SK-N-SH (cell line): ENCODE results near the gene HID1. TPM values are rescaled to one million over a fixed set of nuclear protein-coding genes. Genes with fewer than 3 reads are reported as not detected.
"Not testable (repeated sequence)": the region's sequence is repeated elsewhere in the genome, so short reads cannot be mapped to it uniquely, and the experiment has no call there.

Source experiments
- CTCF ChIA-PET: fragments of 300-600, 350-600 bp; formaldehyde crosslinking; extraction: SDS; loops from one replicate; lab custom pipeline; 2021; lab: Yijun Ruan, JAX
- POLR2A ChIA-PET: fragments of 350-600 bp; sonication (Branson Sonifier 250); formaldehyde crosslinking; extraction: SDS; loops from one replicate; lab custom pipeline; 2020; ENCODE audit warnings: antibody characterized with exemption, inconsistent platforms; lab: Yijun Ruan, JAX
- DNase-seq: peaks from one replicate; pipeline ENCODE4 v3.0.0; 2012
- H2AFZ ChIP-seq: fragments of 200-600 bp; sonication (generic); 2 replicates; pipeline ENCODE4 v1.8.1; 2016; ENCODE audit warnings: antibody characterized with exemption, mild to moderate bottlenecking, low read depth
- H3F3A ChIP-seq: fragments of 200-600 bp; sonication (generic); replicated peaks from 2 replicates; pipeline ENCODE3; 2016; ENCODE audit warnings: antibody characterized with exemption, mild to moderate bottlenecking; ENCODE audit not compliant: insufficient read depth
- H3K27ac ChIP-seq, 2 experiments: fragments of 200-500 bp in 1 of 2; fragments of 200-600 bp in 1 of 2; sonication (Bioruptor generic) in 1 of 2; sonication (generic), shearing (Covaris generic) in 1 of 2; 2 replicates each; pipeline versions ENCODE4 v1.5.1 to v1.6.1; 2014 to 2016; ENCODE audit warnings: low read depth in 2 of 2, inconsistent platforms in 1 of 2, low read length in 1 of 2, mild to moderate bottlenecking in 1 of 2, mixed read lengths in 1 of 2
- H3K27me3 ChIP-seq: fragments of 200-600 bp; sonication (generic), shearing (Covaris generic); 2 replicates; pipeline ENCODE4 v1.6.1; 2016; ENCODE audit warnings: mixed run types; ENCODE audit not compliant: insufficient read depth
- H3K36me3 ChIP-seq, 2 experiments: fragments of 200-500 bp in 1 of 2; fragments of 200-600 bp in 1 of 2; sonication (Bioruptor generic) in 1 of 2; sonication (generic) in 1 of 2; replicated peaks in 1 of 2; 2 replicates each; pipeline versions ENCODE3 to v1.5.1; 2014 to 2016; ENCODE audit warnings: low read length in 1 of 2, mild to moderate bottlenecking in 1 of 2; ENCODE audit not compliant: insufficient read depth in 2 of 2, control insufficient read depth in 1 of 2
- H3K4me1 ChIP-seq, 2 experiments: fragments of 200-500 bp in 1 of 2; fragments of 200-600 bp in 1 of 2; sonication (Bioruptor generic) in 1 of 2; sonication (generic), shearing (Covaris generic) in 1 of 2; 2 replicates each; pipeline versions ENCODE4 v1.5.1 to v1.6.1; 2014 to 2016; ENCODE audit warnings: low read depth in 1 of 2, low read length in 1 of 2, mixed run types in 1 of 2; ENCODE audit not compliant: insufficient read depth in 2 of 2, control insufficient read depth in 1 of 2
- H3K4me2 ChIP-seq: fragments of 200-600 bp; sonication (generic), shearing (Covaris generic); 2 replicates; pipeline ENCODE4 v1.6.1; 2017; ENCODE audit warnings: mixed run types
- H3K4me3 ChIP-seq, 2 experiments: fragments of 200-500 bp in 1 of 2; fragments of 200-600 bp in 1 of 2; sonication (Bioruptor generic) in 1 of 2; sonication (generic), shearing (Covaris generic) in 1 of 2; 2 replicates each; pipeline versions ENCODE4 v1.5.1 to v1.8.1; 2014 to 2016; ENCODE audit warnings: low read depth in 2 of 2, inconsistent platforms in 1 of 2, low read length in 1 of 2, mild to moderate bottlenecking in 1 of 2, mixed read lengths in 1 of 2, moderate library complexity in 1 of 2
- H3K79me2 ChIP-seq: fragments of 200-600 bp; sonication (generic); 2 replicates; pipeline ENCODE4 v1.8.1; 2017; ENCODE audit warnings: mild to moderate bottlenecking; ENCODE audit not compliant: insufficient read depth
- H3K9ac ChIP-seq: fragments of 200-600 bp; sonication (generic); 2 replicates; pipeline ENCODE4 v1.6.1; 2017; ENCODE audit warnings: mixed run types
- H3K9me2 ChIP-seq: fragments of 200-600 bp; sonication (generic); 2 replicates; pipeline ENCODE4 v1.6.1; 2017; ENCODE audit warnings: mixed run types
- H3K9me3 ChIP-seq: fragments of 200-600 bp; sonication (generic); 2 replicates; pipeline ENCODE4 v1.6.1; 2017; ENCODE audit warnings: mixed run types, mild to moderate bottlenecking, moderate library complexity
- H4K20me1 ChIP-seq: fragments of 200-600 bp; sonication (generic); 2 replicates; pipeline ENCODE4 v1.6.1; 2017; ENCODE audit warnings: mild to moderate bottlenecking, mixed run types; ENCODE audit not compliant: insufficient read depth
- CHD2 ChIP-seq: fragments of 150-350 bp; IDR thresholded peaks from 2 replicates; pipeline ENCODE4 v1.6.1; 2018; ENCODE audit warnings: low read length; ENCODE audit not compliant: partially characterized antibody
- ELF1 ChIP-seq: IDR thresholded peaks from 2 replicates; pipeline ENCODE4 v1.4.0; 2012
- FOXJ3 ChIP-seq: sonication (generic); formaldehyde crosslinking; IDR thresholded peaks from 2 replicates; pipeline ENCODE4 v1.5.1; 2020; ENCODE audit warnings: mild to moderate bottlenecking, missing genetic modification reagents
- FOXM1 ChIP-seq: IDR thresholded peaks from 2 replicates; pipeline ENCODE4 v1.4.0; 2012; ENCODE audit warnings: low read depth, mild to moderate bottlenecking
- GATA2 ChIP-seq: sonication (generic); formaldehyde crosslinking; IDR thresholded peaks from 2 replicates; pipeline ENCODE4 v1.5.0; 2020; ENCODE audit warnings: mild to moderate bottlenecking, missing genetic modification reagents
- NFIC ChIP-seq: IDR thresholded peaks from 2 replicates; pipeline ENCODE4 v1.4.0; 2012; ENCODE audit warnings: borderline replicate concordance
- TAF1 ChIP-seq: IDR thresholded peaks from 2 replicates; pipeline ENCODE4 v1.6.1; 2012; ENCODE audit warnings: low read depth, mild to moderate bottlenecking, low read length, moderate library complexity, borderline replicate concordance
- USF2 ChIP-seq: fragments of 150-350 bp; IDR thresholded peaks from 2 replicates; pipeline ENCODE4 v1.6.1; 2017; ENCODE audit warnings: antibody characterized with exemption, low read length, low read depth, borderline replicate concordance
- WGBS: methylation state at CpG from one replicate; pipeline ENCODE4 v1.1.6; 2017; ENCODE audit warnings: low lambda C conversion rate; 5-methylcytosine and 5-hydroxymethylcytosine counted together
- polyA plus RNA-seq, 3 experiments: library from polyadenylated mRNA; depleted of rRNA; stranded (reverse); fragments of >200 nt; gene quantifications; 2 replicates each; pipeline ENCODE4 v1.2.3, GENCODE V29; 2012

Gene HID1
- polyA plus RNA-seq, 1 of the 3 experiments (the other 2 are of a cell fraction) = 2.5 TPM

GRCh38 chr17:74916136-74916850 is 56.3 kb downstream of the HID1 start:
- no peaks in the 10 kb centered on the region for H3F3A ChIP-seq
- H3K9ac ChIP-seq = no peak overlapping the region
- H4K20me1 ChIP-seq = no peaks in the 10 kb centered on the region
- WGBS = 73% methylated on average over 9 of the region's 13 CpGs
- H2AFZ ChIP-seq = no peak overlapping the region
- ChIA-PET CTCF (interaction anchor here (0.6 to 1.6 kb wide), 3 partner anchors 42 to 1799 kb away, joined by 3 to 6 read pairs (median 3); no protein-coding TSS in a partner anchor), POLR2A (no interaction called here)
- no peak overlapping the region for H3K27ac ChIP-seq
- H3K9me2 ChIP-seq = no peaks in the 10 kb centered on the region
- no peaks in the 10 kb centered on the region for H3K9me3 ChIP-seq
- no peak overlapping the region for H3K4me2 ChIP-seq
- H3K4me1 ChIP-seq = no peaks in the 10 kb centered on the region
- TF ChIP-seq USF2 (no peak), FOXJ3 (no peak), ELF1 (no peak), GATA2 (CRISPR knock-in tag) (no peak), NFIC (no peak), CHD2 (no peak), TAF1 (no peak), FOXM1 (no peak)
- DNase-seq = peak; percentile 63
- H3K4me3 ChIP-seq = no peak overlapping the region
- no peaks in the 10 kb centered on the region for H3K36me3 ChIP-seq
- no peaks in the 10 kb centered on the region; the same call in 1 of the 2 replicates for H3K27me3 ChIP-seq
- H3K79me2 ChIP-seq = no peaks in the 10 kb centered on the region

- 36% methylated on average over 5 of the region's 8 CpGs for WGBS
These were observed 61.1 kb downstream of the HID1 start for GRCh38 chr17:74911423-74911822.

GRCh38 chr17:74909097-74909496 is 63.5 kb downstream of the HID1 start:
- POLR2A ChIA-PET = not testable (repeated sequence)
- CTCF ChIA-PET = interaction anchor here (3.7 kb wide), 1 partner anchor 14 kb away, joined by 20 read pairs; the partner anchor contains the start of genes OTOP2 and USH1G

More at GRCh38 chr17:74911423-74911822, 61.1 kb downstream of the HID1 start:
- H3K36me3 ChIP-seq, H4K20me1 ChIP-seq, H3K9me2 ChIP-seq, H3F3A ChIP-seq, H3K9me3 ChIP-seq, H3K27ac ChIP-seq, H3K4me2 ChIP-seq, DNase-seq, H3K9ac ChIP-seq, H3K4me1 ChIP-seq, H3K4me3 ChIP-seq, H3K79me2 ChIP-seq, POLR2A ChIA-PET: not testable (repeated sequence)
- Histone ChIP-seq H2AFZ (0 out of 2 replicates have a peak overlapping the region, but pooled peaks have one; percentile 35), H3K27me3 (peaks cover 17% of the 10 kb centered on the region)
- CTCF ChIA-PET = interaction anchor here (1.7 to 3.7 kb wide), 2 partner anchors 12 to 47 kb away, joined by 5 to 20 read pairs; partner anchors contain the start of genes OTOP2 and USH1G

More at GRCh38 chr17:74909097-74909496, 63.5 kb downstream of the HID1 start:
- not testable (repeated sequence) for H2AFZ ChIP-seq, DNase-seq, H3K4me3 ChIP-seq, H4K20me1 ChIP-seq, H3K27ac ChIP-seq, H3K9me3 ChIP-seq, H3K4me2 ChIP-seq, H3K9ac ChIP-seq, H3K9me2 ChIP-seq, H3K79me2 ChIP-seq, H3K36me3 ChIP-seq, H3K4me1 ChIP-seq, H3F3A ChIP-seq
- 43% methylated on average over 4 of the region's 4 CpGs for WGBS
- peaks cover 19% of the 10 kb centered on the region for H3K27me3 ChIP-seq
